COR-L47 (cell line): ENCODE measurements around the gene MN1.

Source experiments
- DNase-seq: peaks from one replicate; lab custom pipeline; 2025; lab: John Stamatoyannopoulos, UW

The MN1 gene

DNA sequence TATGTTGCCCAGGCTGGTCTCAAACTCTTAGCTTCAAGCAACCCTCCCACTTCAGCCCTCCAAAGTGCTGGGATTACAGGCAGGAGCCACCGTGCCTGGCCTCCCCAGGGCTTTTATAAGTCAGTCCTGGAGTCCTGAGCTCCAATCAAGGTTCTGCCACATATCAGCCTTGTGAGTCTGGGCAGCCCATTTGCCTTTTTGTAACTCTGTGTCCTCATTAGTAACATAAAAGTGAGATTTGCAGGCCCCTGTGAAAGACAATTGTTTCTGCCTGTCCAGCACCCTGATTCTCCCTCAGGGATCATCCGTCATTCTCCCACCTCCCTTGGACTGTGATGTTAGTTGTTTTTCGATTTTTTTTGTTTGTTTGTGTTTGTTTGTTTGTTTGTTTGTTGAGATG is 89.8 kb downstream of the MN1 start:
- DNase-seq = no peak

DNA sequence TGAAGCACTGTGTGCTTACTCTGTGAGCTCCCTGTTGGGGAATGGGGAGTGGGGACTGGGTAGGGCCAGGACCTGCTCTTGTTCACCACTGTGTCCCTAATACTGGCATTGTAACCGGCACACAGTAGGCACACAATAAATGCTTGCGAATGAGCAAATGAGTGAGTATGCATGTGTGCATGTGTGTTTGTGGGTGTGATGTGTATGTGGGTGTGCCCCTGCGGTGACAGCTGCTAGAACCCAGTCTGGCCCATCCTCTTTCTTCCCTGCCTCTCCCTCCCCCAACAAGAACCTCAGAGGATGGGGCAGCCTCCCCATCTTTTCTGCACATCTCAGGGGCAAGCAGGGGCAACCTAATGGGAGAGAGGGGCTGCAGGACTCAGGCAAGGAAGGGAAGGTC is 90.5 kb downstream of the MN1 start:
- no peak for DNase-seq

DNA sequence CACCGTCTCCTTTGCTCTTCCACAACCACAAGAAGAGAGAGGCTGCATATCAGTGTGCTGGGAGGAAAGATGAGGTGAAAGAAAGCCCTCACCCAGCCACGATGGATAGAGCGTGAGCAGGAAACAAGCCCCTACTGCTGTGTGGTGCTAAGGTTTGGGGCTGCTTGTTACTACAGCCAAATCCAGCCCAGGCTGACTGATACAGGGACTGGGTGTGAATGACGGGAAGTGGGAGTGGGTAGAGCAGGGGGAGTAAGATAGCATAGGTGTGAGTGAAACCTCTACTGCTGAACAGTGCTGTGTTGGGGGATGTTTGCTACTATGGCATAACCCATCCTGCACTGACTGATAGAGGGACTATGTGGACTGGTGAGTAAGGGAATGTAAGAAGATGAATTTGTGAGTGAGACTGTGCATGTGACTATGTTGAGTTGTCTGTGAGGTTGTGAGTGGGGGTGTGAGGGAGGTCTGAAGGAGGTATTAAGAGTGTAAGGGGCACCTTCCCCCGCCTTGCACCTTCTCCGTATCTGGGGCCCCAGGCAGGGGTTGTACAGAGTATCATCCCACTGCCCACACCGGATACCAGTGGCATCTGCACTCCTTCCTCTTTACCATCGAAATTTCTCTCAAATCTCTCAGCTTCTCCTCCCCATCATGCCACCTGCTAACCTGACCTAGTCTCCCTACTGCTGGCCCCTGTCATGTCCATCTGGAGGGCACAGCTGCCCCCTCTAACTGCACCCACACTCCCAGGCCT is 91.5 kb downstream of the MN1 start:
- DNase-seq = no peak

DNA sequence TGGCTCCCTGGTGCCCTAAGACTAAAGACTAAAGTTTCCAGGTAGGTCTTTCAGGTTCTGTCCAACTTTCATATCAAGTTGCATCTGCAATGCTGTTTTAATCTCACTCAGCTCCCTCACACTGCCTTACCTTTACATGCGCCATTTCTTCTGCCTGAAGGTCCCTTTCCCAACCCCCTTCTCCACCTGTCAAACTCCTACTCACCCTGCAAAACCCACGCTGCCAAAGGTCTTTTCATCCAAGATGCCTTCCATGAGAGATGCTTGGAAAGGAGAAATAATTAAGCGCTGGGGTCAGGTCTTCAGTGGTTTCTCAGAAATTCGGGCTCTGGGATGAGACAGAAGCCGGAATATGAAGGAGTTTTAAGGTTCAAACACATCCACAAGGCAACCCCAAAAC is 95.1 kb downstream of the MN1 start:
- no peak for DNase-seq

DNA sequence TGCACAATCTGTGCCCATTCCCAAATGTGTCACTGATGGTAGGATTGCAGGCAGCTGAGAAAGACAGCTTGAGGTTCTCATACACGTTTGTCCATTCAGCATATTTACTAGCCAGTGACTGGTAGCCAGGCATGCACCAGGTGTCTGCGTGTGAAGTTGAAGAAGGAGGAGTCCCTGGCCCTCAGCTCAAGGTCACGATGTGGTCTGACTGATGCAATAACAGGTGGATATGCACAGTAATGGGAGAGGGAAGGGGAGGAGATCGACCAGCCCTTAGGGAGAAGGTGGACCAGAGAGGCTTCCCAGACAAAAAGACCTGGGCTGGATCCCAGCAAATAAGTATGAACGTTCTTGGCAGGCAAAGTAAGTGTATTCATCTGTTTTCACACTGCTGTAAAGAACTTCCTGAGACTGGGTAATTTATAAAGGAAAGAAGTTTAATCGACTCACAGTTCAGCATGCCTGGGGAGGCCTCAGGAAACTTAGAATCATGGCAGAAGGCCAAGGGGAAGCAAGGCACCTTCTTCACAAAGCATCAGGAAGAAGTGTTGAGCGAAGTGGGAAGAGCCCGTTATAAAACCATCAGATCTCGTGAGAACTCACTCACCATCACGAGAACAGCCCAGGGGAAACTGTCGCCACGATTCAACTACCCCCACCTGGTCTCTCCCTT is 96.0 kb downstream of the MN1 start:
- DNase-seq = no peak

DNA sequence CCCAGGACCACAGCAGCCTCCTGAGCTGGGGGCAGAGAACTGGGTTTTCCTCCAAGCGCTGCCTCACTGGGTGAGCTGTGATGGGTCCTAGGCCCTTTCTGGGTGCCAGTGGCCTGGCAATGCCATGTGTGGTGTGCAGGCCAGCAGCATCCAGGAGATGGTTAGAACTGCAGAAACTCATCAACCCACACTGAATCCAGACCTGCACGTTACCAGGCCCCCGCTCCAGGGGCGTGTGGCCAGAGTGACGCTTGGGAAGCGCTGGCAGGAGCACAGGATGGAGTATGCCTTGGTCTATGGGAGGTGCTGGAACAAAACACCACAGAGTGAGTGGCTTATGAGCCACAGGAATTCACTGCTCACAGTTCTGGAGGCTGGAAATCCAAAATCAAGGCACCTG is 97.0 kb downstream of the MN1 start:
- DNase-seq = no peak

DNA sequence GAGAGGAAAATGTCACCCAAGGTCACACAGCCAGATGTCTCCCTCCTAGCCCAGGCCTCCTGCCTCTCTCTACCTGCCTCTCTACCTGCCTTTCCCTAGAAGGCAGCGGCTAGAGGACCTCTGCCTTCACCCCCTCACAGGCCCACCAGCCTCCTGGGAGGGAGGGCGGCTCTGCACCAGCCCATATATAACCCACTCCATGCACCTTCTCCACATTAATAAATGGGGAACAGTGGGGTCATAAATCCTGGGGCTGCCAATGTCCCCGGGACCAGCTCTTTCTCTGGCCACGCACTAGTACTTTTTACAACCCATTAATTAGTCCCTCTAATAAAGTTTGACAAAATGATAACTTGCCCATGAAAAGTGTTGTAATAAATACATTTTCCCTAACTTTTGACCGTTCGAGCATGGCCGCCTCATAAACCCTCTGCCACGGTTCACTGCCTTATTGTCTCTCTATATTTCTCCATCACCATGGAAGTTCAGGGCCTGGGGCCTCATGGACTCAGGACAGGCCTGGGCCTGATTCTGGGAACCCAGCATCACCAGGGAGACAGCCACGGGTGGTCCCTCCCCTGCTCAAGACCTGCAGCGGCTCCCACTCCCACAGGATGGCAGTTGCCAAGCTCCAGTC is 102.1 kb downstream of the MN1 start:
- DNase-seq = no peak

DNA sequence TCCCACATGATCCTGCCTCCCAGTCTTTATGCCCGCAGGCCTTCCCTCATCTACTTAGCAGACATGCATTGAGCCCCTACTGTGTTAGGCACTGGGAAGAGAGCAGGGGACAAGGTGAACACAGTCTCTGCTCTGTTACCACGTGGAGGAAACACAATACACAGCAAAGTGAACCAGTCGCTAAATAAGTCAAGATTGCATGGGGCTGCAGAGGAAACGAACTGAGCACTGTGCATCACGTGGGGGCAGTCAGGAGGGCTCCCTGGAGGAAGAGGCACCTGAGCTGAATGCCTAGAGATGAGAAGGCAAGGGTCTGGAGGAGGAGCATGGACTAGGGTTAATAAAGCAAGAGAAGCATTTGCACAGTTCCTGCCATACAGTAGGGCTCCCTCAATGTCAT is 102.7 kb downstream of the MN1 start:
- DNase-seq = no peak
